Activated T-cell treated with anti-CD3 and anti-CD28 coated beads, Interleukin-2, amount 50 U/mL, for 72 hours (primary cell): ENCODE results near the gene SS18. TPM values are rescaled to one million over a fixed set of nuclear protein-coding genes. Genes with fewer than 3 reads are reported as not detected.
"Not testable (repeated sequence)": the region's sequence is repeated elsewhere in the genome, so short reads cannot be mapped to it uniquely, and the experiment has no call there.

ENCODE experiments used
- ATAC-seq, 2 donors: fragments of 150-1000 bp; cut with Tn5 transposase; replicated peaks in 1 of 2; 2 replicates each; pipeline ENCODE4 v1.10.0; 2021; ENCODE audit warnings: moderate library complexity in 2 of 2, mild to moderate bottlenecking in 1 of 2
- DNase-seq, 2 donors: peaks; one replicate each; pipeline ENCODE4 v3.0.0; 2021 to 2022; ENCODE audit warnings: mixed read lengths in 1 of 2
- H3K27ac Mint-ChIP-seq: one replicate; pipeline ENCODE4 v1.8.0; 2022; ENCODE audit warnings: mild to moderate bottlenecking, moderate library complexity, mixed read lengths
- H3K27me3 Mint-ChIP-seq: one replicate; pipeline ENCODE4 v1.8.0; 2022; ENCODE audit warnings: low read depth, mixed read lengths
- H3K36me3 Mint-ChIP-seq, 2 donors: one replicate each; pipeline ENCODE4 v1.8.0; 2022; ENCODE audit warnings: mixed read lengths in 2 of 2, mild to moderate bottlenecking in 1 of 2; ENCODE audit not compliant: insufficient read depth in 2 of 2
- H3K4me1 Mint-ChIP-seq: one replicate; pipeline ENCODE4 v1.8.0; 2022; ENCODE audit warnings: low read depth, mixed read lengths
- H3K4me3 Mint-ChIP-seq, 2 donors: one replicate each; pipeline ENCODE4 v1.8.0; 2022; ENCODE audit warnings: mild to moderate bottlenecking in 2 of 2, mixed read lengths in 2 of 2, moderate library complexity in 2 of 2
- H3K9me3 Mint-ChIP-seq, 2 donors: one replicate each; pipeline ENCODE4 v1.8.0; 2022; ENCODE audit warnings: mixed read lengths in 2 of 2
- total RNA-seq, 2 donors: library from RNA; stranded (reverse); gene quantifications; one replicate each; pipeline ENCODE4 v1.2.3, GENCODE V29; 2022

SS18 gene, protein sequence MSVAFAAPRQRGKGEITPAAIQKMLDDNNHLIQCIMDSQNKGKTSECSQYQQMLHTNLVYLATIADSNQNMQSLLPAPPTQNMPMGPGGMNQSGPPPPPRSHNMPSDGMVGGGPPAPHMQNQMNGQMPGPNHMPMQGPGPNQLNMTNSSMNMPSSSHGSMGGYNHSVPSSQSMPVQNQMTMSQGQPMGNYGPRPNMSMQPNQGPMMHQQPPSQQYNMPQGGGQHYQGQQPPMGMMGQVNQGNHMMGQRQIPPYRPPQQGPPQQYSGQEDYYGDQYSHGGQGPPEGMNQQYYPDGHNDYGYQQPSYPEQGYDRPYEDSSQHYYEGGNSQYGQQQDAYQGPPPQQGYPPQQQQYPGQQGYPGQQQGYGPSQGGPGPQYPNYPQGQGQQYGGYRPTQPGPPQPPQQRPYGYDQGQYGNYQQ
- 10 to 100 TPM; 58.6 to 59.9 TPM for total RNA-seq

DNA sequence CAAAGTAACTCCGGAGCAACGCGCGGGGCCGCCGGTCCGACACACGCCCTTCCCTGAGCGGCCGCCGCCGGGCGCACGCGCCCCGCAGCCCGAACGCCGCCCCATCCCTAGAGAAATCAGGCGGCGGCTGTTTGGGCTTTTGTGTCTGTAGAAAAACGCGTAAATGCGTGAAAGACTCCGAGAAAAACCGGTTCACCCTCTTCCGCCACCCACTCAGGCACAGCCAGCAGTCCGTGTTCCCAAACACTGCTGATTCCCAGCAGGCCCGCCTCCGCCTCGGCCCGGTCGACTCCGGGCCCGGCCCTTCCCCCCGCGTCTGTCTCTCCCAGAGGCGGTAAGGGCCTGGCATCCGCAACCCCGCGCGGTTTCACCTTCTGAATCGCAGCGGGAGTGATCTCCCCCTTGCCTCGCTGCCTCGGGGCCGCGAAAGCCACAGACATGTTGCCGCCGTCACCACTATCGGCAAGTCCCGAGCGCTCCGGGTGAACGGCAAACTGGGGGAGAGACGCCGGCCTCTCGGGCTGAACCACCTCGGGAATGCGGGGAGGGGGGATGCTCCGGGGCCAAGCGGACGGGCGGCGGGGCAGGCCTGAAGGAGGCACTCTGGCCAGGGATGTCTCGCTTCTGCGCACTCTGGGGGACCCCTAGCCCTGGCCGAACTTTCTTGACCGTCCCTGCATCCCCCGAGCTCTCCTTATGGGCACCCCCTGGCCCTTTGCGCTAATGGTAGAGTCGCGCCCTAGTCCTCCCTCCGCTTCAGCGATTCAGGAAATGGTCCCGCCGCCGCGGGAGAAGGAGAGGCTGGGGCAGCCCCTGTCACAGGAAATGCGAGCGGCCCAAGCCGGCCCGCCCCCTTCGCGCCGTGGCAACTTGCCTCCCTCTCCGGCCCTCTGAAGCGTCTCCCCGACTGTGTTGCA is at the start of gene SS18:
TSS of gene SS18 (minus strand) at position 484 of the 917 bp plus-strand sequence. CDS start at position 440, 44 bp downstream.
- Mint-ChIP-seq H3K4me3 (peak within 1 kb of the TSS; percentile 94 to 96), H3K9me3 (no peaks in the 10 kb centered on the region), H3K27me3 (no peaks in the 10 kb centered on the region), H3K36me3 (peaks cover 0 to 7% of the 10 kb centered on the region in 2 donors), H3K27ac (peak within 1 kb of the TSS; percentile 97), H3K4me1 (peaks cover 45% of the 10 kb centered on the region)
- DNase-seq (peak; percentile 93 to 95), ATAC-seq (peak; percentile 85 to 90)

DNA sequence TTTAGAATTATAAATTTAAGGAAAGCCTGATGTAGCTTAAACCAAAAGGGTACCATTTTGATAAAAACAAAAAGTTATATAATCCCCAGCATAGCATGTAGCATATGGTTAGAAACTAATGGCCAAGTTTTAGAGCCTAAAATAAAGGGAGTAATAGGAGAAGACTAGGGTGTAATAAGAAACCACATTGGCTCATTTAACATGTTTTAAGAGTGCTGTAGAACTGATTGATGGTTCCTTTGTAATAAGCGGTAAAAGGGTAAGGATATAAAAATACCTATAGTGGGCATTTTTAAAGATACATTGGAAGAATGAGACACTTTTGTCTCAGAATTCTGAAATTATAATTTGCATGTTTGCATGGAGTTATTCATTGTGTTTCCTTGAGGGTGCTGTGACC is 45.1 kb upstream of the SS18 start:
- Mint-ChIP-seq H3K4me3 (no peak overlapping the region), H3K36me3 (no peaks in the 10 kb centered on the region), H3K27me3 (no peaks in the 10 kb centered on the region), H3K4me1 (no peaks in the 10 kb centered on the region), H3K27ac (no peak overlapping the region), H3K9me3 (no peaks in the 10 kb centered on the region)
- DNase-seq: no peak
- ATAC-seq: no peak

DNA sequence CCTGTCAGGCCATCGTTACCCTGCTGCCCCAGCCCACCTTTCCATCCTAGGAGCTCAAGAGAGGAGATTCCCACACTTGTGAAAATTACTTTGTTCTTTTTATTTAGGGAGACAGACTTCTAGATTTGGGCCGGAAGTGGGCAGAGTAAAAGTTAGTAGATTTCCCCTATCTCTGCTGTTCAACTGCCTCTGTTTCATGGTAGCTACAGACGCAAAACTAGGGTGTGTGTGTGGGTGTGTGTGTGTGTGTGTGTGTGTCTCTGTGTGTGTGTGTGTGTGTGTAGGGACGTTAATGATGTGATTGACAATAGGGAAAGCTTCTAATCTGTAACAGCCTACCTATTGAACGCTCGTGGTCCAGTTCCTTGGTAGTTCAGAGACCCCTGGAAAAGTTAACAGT is 43.7 kb upstream of the SS18 start:
- no peaks in the 10 kb centered on the region for H3K36me3 Mint-ChIP-seq
- no peaks in the 10 kb centered on the region for H3K4me1 Mint-ChIP-seq
- no peaks in the 10 kb centered on the region for H3K27me3 Mint-ChIP-seq
- ATAC-seq (peak; percentile 35 to 49), DNase-seq (no peak)
- peak overlapping the region; percentile 60 to 78 for H3K4me3 Mint-ChIP-seq
- H3K27ac Mint-ChIP-seq: peak overlapping the region; percentile 18
- H3K9me3 Mint-ChIP-seq: no peaks in the 10 kb centered on the region

DNA sequence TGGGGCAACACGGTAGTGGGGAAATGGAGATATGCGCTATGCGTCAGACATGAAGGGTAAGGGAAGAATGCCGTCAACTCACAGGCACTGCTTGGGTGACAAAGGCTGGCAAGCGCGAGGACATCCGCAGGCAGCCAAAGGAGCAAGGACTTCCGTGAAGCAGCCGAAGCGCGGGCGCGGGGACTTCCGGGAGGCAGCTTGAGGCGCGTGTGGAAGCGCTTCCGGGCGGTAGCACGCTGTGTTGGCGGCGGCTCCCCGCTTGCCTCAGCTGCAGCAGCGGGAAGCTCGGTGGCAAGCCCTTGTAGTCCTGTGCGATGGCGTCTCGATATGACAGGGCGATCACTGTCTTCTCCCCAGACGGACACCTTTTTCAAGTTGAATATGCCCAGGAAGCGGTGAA is 43.2 kb upstream of the SS18 start, which contains the start of gene PSMA8:
TSS of gene PSMA8 (plus strand) at position 218 of the 400 bp plus-strand sequence. CDS start at position 315, 97 bp downstream.
- Mint-ChIP-seq H3K9me3 (no peaks in the 10 kb centered on the region), H3K27ac (peak within 1 kb of the TSS; percentile 57), H3K27me3 (no peaks in the 10 kb centered on the region), H3K36me3 (no peaks in the 10 kb centered on the region), H3K4me3 (peak within 1 kb of the TSS; percentile 60 to 78), H3K4me1 (no peaks in the 10 kb centered on the region)
- DNase-seq (peak; percentile 39 to 69), ATAC-seq (peak; percentile 84 to 92)

DNA sequence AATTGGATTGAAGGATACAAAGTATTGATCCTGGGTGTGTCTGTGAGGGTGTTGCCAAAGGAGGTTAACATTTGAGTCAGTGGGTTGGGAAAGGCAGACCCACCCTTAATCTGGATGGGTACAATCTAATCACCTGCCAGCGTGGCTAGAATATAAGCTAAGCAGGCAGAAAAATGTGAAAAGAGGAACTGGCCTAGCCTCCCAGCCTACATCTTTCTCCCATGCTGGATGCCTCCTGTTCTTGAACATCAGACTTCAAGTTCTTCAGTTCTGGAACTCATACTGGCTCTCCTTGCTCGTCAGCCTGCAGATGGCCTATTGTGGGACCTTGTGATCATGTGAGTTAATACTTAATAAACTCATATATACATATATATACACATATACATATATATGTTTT is 37.8 kb upstream of the SS18 start:
- H3K36me3 Mint-ChIP-seq, DNase-seq, H3K4me1 Mint-ChIP-seq, H3K4me3 Mint-ChIP-seq, ATAC-seq, H3K27me3 Mint-ChIP-seq, H3K9me3 Mint-ChIP-seq, H3K27ac Mint-ChIP-seq: not testable (repeated sequence)

DNA sequence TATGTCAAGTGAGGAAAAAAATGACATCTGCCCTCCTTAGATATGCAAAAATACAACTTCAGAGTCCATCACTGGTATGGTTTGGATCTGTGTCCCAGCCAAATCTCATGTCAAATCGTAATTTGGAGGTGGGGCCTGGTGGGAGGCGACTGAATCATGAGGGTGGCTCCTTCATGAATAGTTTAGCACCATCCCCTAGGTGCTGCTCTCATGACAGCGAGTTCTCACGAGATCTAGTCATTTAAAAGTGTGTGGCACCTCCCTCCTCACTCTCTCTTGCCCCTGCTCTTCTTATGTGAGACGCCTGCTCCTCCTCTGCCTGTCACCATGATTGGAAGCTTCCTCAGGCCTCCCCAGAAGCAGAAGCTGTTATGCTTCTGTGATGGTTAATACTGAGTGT is 37.4 kb upstream of the SS18 start:
- peaks cover 2 to 4% of the 10 kb centered on the region in 2 donors for H3K9me3 Mint-ChIP-seq
- ATAC-seq: no peak
- no peak overlapping the region for H3K27ac Mint-ChIP-seq
- no peak for DNase-seq
- peaks cover 4% of the 10 kb centered on the region for H3K4me1 Mint-ChIP-seq
- no peak overlapping the region for H3K4me3 Mint-ChIP-seq
- peaks cover 2 to 5% of the 10 kb centered on the region in 2 donors for H3K36me3 Mint-ChIP-seq
- no peaks in the 10 kb centered on the region for H3K27me3 Mint-ChIP-seq

DNA sequence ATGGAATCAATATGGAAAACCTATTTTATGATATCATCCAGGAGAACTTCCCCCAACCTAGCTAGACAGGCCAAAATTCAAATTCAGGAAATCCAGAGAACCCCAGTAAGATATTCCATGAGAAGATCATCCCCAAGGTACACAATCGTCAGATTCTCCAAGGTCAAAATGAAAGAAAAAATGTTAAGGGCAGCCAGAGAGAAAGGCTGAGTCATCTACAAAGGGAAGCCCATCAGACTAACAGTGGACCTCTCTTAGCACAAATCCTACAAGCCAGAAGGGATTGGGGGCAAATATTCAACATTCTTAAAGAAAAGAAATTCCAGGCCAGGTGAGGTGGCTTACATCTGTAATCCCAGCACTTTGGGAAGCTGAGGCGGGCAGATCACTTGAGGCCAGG is 31.6 kb upstream of the SS18 start:
- not testable (repeated sequence) for H3K4me3 Mint-ChIP-seq, H3K36me3 Mint-ChIP-seq, DNase-seq, H3K9me3 Mint-ChIP-seq, H3K27ac Mint-ChIP-seq, H3K27me3 Mint-ChIP-seq, ATAC-seq, H3K4me1 Mint-ChIP-seq

DNA sequence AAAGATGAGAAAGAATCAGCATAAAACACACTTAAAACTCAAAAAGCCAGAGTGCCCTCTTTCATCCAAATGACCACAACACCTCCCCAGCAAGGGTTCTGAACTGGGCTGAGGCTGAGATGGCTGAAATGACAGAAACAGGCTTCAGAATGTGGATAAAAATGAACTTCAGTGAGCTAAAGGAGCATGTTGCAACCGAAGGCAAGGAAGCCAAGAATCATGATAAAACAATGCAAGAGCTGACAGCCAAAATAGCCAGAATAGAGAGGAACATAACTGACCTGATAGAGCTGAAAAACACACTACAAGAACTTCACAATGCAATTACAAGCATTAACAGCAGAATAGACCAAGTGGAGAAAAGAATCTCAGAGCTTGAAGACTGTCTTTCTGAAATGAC is 31.1 kb upstream of the SS18 start:
- H3K4me3 Mint-ChIP-seq: no peak overlapping the region
- ATAC-seq (no peak), DNase-seq (no peak)
- peaks cover 4% of the 10 kb centered on the region for H3K4me1 Mint-ChIP-seq
- H3K27ac Mint-ChIP-seq: no peak overlapping the region
- peaks cover 2 to 8% of the 10 kb centered on the region in 2 donors for H3K36me3 Mint-ChIP-seq
- peaks cover 2 to 4% of the 10 kb centered on the region in 2 donors for H3K9me3 Mint-ChIP-seq
- no peaks in the 10 kb centered on the region for H3K27me3 Mint-ChIP-seq

DNA sequence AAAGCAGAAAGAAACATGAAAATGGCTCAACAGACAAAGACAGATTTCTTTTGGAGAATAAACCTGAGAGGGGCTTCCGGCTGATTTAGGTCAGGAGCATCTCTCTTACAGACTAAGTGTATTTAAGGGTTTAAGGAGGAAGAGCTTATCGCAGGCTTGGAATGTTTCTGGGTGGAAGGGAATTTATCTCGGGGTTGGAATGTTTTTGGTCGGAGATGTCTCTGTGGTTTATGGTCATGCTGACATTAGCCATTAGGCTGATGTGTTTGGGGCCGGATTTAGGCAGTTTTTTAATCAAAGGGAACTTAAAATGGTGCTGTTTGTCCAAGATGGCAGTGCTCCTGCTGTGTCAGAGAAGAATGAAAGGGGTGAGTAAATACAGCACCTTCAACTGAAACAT is 28.8 kb upstream of the SS18 start:
- no peaks in the 10 kb centered on the region for H3K27me3 Mint-ChIP-seq
- ATAC-seq (no peak), DNase-seq (no peak)
- peaks cover 2 to 4% of the 10 kb centered on the region in 2 donors for H3K9me3 Mint-ChIP-seq
- peaks cover 2 to 8% of the 10 kb centered on the region in 2 donors for H3K36me3 Mint-ChIP-seq
- H3K4me3 Mint-ChIP-seq: no peak overlapping the region
- no peaks in the 10 kb centered on the region for H3K4me1 Mint-ChIP-seq
- no peak overlapping the region for H3K27ac Mint-ChIP-seq

DNA sequence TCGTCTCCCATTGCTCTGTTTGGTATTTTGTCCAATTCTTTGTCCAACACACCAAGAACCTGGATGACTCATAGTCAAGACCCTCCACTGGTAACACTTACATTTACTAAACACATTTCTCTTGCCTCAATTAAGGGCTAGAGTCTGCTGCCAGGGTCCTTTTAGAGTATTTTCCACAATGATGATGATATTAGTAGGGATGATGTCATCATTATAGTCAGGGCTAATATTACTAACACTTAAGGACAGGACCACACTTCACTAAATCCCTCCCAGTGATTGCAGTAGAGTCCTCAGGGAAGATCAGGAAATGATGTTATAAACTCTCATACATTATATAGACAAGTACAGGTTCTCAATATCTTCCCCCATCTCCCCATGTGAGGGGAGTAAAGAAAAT is 13.6 kb upstream of the SS18 start:
- H3K27me3 Mint-ChIP-seq: no peaks in the 10 kb centered on the region
- ATAC-seq: no peak

DNA sequence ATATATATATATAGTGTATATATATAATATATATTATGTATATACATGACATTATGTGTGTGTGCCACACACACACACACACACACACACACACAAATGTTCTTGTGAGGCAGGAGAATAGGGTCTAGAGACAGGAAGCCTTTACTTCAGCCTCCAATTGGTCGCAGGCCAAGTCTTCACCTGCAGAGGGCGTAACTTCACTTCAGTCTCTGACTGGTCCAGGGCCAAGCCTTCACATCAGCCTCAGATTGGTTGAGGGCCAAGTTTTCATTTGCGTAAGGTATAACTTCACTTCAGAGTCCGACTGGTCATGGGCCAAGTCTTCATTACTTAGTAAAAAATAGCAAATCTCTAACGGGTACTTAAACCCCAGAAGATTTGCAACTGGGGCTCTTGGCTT is 13.2 kb upstream of the SS18 start:
- no peaks in the 10 kb centered on the region for H3K27me3 Mint-ChIP-seq
- peaks cover 1 to 2% of the 10 kb centered on the region in 2 donors for H3K9me3 Mint-ChIP-seq
- ATAC-seq: peak; percentile 60 to 64
- no peak overlapping the region for H3K4me3 Mint-ChIP-seq
- no peak overlapping the region for H3K27ac Mint-ChIP-seq
- DNase-seq: peak; percentile 57 to 60
- H3K4me1 Mint-ChIP-seq: no peaks in the 10 kb centered on the region
- peaks cover 0 to 1% of the 10 kb centered on the region in 2 donors for H3K36me3 Mint-ChIP-seq

More for the DNA sequence above, 13.6 kb upstream of the SS18 start:
- DNase-seq: no peak
- Mint-ChIP-seq H3K36me3 (peaks cover 0 to 1% of the 10 kb centered on the region in 2 donors), H3K4me1 (no peaks in the 10 kb centered on the region), H3K9me3 (peaks cover 1 to 2% of the 10 kb centered on the region in 2 donors), H3K27ac (no peak overlapping the region), H3K4me3 (no peak overlapping the region)

DNA sequence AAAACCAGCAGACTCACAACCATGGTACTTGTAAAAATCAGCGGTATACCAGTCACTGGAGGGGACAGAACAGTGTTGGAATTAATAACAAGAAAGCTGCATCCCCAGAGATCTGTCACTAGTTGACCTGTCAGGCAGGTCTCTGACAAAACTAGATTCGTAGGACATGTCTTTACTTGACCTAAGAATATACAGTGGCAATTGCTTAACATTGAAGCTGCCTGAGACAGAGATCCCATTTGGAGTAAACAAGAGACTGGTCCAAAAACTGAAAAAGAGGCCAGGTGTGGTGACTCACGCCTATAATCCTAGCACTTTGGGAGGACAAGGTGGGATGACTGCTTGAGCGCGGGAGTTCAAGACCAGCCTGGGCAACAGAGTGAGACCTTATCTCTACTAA is 7.2 kb upstream of the SS18 start:
- Mint-ChIP-seq H3K4me3 (no peak overlapping the region), H3K36me3 (no peaks in the 10 kb centered on the region), H3K9me3 (peaks cover 1 to 2% of the 10 kb centered on the region in 2 donors), H3K4me1 (peaks cover 4% of the 10 kb centered on the region), H3K27ac (no peak overlapping the region), H3K27me3 (no peaks in the 10 kb centered on the region)
- no peak for DNase-seq
- no peak for ATAC-seq

DNA sequence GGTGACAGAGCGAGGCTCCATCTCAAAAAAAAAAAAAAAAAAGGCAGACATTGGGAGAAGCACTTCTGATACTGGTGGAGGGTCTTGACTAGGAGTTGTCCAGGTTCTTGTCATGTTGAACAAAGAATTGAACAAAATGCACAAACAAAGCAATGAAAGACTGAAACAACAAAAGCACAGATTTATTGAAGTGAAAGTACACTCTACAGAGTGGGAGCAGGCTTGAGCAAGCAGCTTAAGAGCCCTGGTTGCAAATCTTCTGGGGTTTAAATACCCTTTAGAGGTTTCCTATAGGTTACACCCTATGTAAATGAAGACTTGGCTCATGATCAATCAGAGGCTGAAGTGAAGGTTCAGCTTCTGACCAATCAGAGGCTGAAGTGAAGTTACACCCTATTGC is 6.4 kb upstream of the SS18 start:
- ATAC-seq: no peak

More for the DNA sequence above, 6.4 kb upstream of the SS18 start:
- Mint-ChIP-seq H3K4me3 (no peak overlapping the region), H3K9me3 (peaks cover 1 to 2% of the 10 kb centered on the region in 2 donors), H3K27me3 (no peaks in the 10 kb centered on the region), H3K36me3 (no peaks in the 10 kb centered on the region), H3K27ac (no peak overlapping the region), H3K4me1 (peaks cover 9% of the 10 kb centered on the region)
- DNase-seq: no peak
